Measurements from ENCODE around the gene APEX1. TPM values are rescaled to one million over a fixed set of nuclear protein-coding genes. Genes with fewer than 3 reads are reported as not detected.
"Not testable (repeated sequence)": the region's sequence is repeated elsewhere in the genome, so short reads cannot be mapped to it uniquely, and the experiment has no call there.

The APEX1 gene
- total RNA-seq, 2 experiments from 2014 or later = 135 to 142 TPM

DNA sequence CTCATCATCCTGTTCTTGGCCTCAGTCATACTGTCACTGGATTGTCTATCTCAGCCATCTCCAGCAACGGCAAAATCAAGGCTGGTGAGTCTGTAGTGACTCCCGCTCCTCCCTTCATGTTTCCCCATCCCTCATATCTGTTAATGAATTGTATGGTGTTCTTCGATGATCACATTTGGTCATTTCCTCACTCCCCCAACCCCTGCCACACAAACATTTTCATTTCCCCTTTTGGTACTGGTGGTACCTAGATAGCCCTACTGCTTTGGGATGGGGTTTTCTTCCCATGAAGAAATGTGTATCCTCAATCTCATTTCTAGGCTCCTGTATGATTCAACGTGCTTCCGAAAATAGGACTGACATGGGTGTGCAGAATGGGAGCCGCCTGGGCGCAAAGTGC, 16.4 kb upstream of the APEX1 start:
- ChIA-PET CTCF (no interaction called here), POLR2A (interaction anchor here (1.0 kb wide), 1 partner anchor 10 kb away, joined by 4 read pairs; no protein-coding TSS in a partner anchor)
- H3K27me3 Mint-ChIP-seq (ENCODE audit: low read depth) = no peaks in the 10 kb centered on the region
- peaks cover 11% of the 10 kb centered on the region for H3K36me3 Mint-ChIP-seq (ENCODE audit: low read depth)
- ATAC-seq = no peak
- no peaks in the 10 kb centered on the region for H3K9me3 Mint-ChIP-seq (ENCODE audit: insufficient read depth)
- H3K4me1 Mint-ChIP-seq (ENCODE audit: low read depth) = peaks cover 24% of the 10 kb centered on the region
- no peak for DNase-seq
- no peak overlapping the region for H3K4me3 Mint-ChIP-seq
- no peak overlapping the region for H3K27ac Mint-ChIP-seq

DNA sequence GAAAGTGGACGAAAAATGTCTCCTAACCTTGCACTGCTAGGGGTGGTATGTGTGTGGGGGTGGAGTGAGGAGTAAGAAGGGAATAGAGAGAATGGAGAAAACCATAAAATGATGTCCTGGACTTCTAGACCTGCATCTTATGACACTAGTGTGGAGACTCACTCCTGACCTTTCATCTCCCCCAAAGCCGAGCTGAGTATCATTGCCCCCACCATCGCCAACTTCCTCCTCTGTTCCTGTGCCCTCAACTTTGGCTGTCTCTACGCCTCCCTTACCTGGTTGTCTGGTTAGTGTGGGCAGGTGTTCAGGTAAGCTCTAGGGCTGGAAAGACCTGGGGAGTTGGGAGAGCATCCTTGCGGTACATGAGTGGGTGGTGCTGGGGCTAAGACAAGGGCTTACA, 14.6 kb upstream of the APEX1 start:
- peak overlapping the region; percentile 79 for H3K27ac Mint-ChIP-seq
- H3K9me3 Mint-ChIP-seq (ENCODE audit: insufficient read depth) = no peaks in the 10 kb centered on the region
- no peaks in the 10 kb centered on the region for H3K27me3 Mint-ChIP-seq (ENCODE audit: low read depth)
- DNase-seq = no peak
- ChIA-PET CTCF (interaction anchor here (0.9 to 2.6 kb wide), 4 partner anchors 11 to 169 kb away, joined by 3 to 13 read pairs (median 4); no protein-coding TSS in a partner anchor), POLR2A (interaction anchor here (0.6 to 2.9 kb wide), 4 partner anchors 8 to 97 kb away, joined by 3 to 15 read pairs (median 4); partner anchors contain the start of gene PARP2)
- ATAC-seq = no peak
- peaks cover 24% of the 10 kb centered on the region for H3K4me1 Mint-ChIP-seq (ENCODE audit: low read depth)
- H3K36me3 Mint-ChIP-seq (ENCODE audit: low read depth) = peaks cover 11% of the 10 kb centered on the region
- H3K4me3 Mint-ChIP-seq = peak overlapping the region; percentile 45

DNA sequence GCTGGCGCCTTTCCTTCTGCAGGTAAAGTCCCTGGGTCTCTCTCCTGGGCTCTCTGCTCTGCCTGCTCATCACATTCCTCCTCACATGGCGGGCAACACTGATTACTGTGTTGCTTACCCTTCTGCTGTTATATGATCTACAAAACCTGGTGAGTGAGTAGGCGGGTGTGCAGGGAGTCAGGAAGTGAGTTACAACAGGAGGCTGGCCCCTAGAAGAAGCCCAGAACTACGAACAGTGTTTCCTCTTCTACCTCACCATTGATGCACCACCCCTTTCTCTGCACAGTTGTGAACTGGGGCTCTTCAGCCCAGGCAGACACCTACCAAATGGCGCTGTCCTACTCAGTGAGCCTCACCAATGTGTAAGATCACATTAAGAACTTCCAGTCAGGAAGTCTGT, 14.1 kb upstream of the APEX1 start:
- H3K9me3 Mint-ChIP-seq (ENCODE audit: insufficient read depth) = no peaks in the 10 kb centered on the region
- peak overlapping the region; percentile 45 for H3K4me3 Mint-ChIP-seq
- POLR2A ChIA-PET = interaction anchor here (0.6 to 2.9 kb wide), 4 partner anchors 9 to 98 kb away, joined by 3 to 15 read pairs (median 4); partner anchors contain the start of gene PARP2

DNA sequence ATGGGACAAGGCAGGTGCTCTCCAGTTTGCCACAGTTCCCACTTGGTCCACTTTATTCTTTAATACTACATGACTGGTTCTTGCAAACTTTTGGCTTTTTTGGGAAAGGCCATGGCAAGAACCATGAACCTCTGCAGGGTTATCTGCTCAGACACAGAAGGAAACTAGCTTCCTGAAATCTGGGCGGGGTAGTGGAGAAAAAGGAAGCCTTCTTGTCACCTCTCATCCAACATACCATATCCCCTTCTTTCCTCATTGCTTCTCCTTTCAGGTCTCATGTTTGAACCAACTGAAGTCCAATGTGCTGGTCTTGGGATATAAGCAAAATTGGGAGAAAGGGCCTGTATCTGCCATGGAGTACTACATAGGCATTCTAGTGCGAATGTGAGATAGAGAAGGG, 13.6 kb upstream of the APEX1 start:
- H3K9me3 Mint-ChIP-seq (ENCODE audit: insufficient read depth) = no peaks in the 10 kb centered on the region
- H3K36me3 Mint-ChIP-seq (ENCODE audit: low read depth) = peaks cover 11% of the 10 kb centered on the region
- H3K4me3 Mint-ChIP-seq = no peak overlapping the region
- H3K27me3 Mint-ChIP-seq (ENCODE audit: low read depth) = no peaks in the 10 kb centered on the region
- H3K27ac Mint-ChIP-seq = peak overlapping the region; percentile 79
- ChIA-PET POLR2A (interaction anchor here (0.9 to 2.9 kb wide), 4 partner anchors 12 to 98 kb away, joined by 3 to 15 read pairs (median 4); partner anchors contain the start of genes APEX1 and PARP2), CTCF (interaction anchor here (0.8 to 2.6 kb wide), 3 partner anchors 13 to 168 kb away, joined by 4 to 13 read pairs (median 4); no protein-coding TSS in a partner anchor)
- DNase-seq = no peak
- ATAC-seq = no peak
- H3K4me1 Mint-ChIP-seq (ENCODE audit: low read depth) = peaks cover 24% of the 10 kb centered on the region

More for the DNA sequence above, 14.1 kb upstream of the APEX1 start:
- Mint-ChIP-seq H3K4me1 (ENCODE audit: low read depth) (peaks cover 24% of the 10 kb centered on the region), H3K27me3 (ENCODE audit: low read depth) (no peaks in the 10 kb centered on the region), H3K27ac (peak overlapping the region; percentile 79), H3K36me3 (ENCODE audit: low read depth) (peaks cover 11% of the 10 kb centered on the region)
- CTCF ChIA-PET = interaction anchor here (0.9 to 2.6 kb wide), 4 partner anchors 11 to 169 kb away, joined by 3 to 13 read pairs (median 4); no protein-coding TSS in a partner anchor
- DNase-seq = peak; percentile 60
- ATAC-seq = peak; percentile 95

DNA sequence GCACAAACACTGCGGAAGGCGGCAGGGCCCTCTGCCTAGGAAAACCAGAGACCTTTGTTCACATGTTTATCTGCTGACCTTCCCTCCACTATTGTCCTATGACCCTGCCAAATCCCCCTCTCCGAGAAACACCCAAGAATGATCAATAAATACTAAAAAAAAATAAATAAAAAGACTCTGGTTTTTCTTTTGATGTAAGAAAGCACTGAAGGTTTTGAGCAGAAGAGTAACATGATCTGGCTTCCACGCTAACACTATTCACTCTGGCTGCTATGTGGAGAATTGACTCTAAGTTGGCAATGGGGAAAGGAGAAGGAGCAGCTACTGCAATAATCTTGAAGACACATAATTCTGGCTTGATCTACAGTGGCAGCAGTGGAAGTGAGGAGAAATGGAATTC, 11.4 kb upstream of the APEX1 start:
- H3K4me3 Mint-ChIP-seq; DNase-seq; H3K27ac Mint-ChIP-seq; H3K9me3 Mint-ChIP-seq (ENCODE audit: insufficient read depth); ATAC-seq; CTCF ChIA-PET; H3K27me3 Mint-ChIP-seq (ENCODE audit: low read depth): not testable (repeated sequence)
- H3K4me1 Mint-ChIP-seq (ENCODE audit: low read depth) = peaks cover 24% of the 10 kb centered on the region
- H3K36me3 Mint-ChIP-seq (ENCODE audit: low read depth) = peaks cover 27% of the 10 kb centered on the region
- POLR2A ChIA-PET = interaction anchor here (2.1 kb wide), 1 partner anchor 12 kb away, joined by 8 read pairs; no protein-coding TSS in a partner anchor

DNA sequence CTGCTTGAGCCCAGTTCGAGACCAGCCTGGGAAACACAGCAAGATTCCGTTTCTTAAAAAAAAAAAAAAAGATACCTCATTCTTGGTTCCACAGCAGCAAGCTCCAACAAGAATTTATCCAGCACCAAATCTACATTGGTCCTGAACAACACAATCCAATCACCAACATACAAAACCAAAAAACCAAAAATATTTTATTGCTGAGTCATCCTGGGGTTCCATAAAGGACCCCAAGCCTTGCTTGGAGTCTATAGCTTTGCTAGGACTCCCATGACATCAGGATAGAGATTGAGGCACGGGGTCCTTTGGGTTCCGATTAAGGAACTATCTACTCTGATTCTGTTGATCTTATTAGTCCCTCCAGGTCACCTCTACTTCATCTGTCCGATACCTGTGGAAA, 8.1 kb upstream of the APEX1 start:
- ChIA-PET CTCF (no interaction called here), POLR2A (interaction anchor here (1.0 kb wide), 1 partner anchor 17 kb away, joined by 3 read pairs; no protein-coding TSS in a partner anchor)
- Mint-ChIP-seq H3K27ac (no peak overlapping the region), H3K27me3 (ENCODE audit: low read depth) (no peaks in the 10 kb centered on the region), H3K4me1 (ENCODE audit: low read depth) (peaks cover 8% of the 10 kb centered on the region), H3K9me3 (ENCODE audit: insufficient read depth) (no peaks in the 10 kb centered on the region), H3K4me3 (no peak overlapping the region), H3K36me3 (ENCODE audit: low read depth) (peaks cover 45% of the 10 kb centered on the region)
- ATAC-seq (no peak), DNase-seq (no peak)

DNA sequence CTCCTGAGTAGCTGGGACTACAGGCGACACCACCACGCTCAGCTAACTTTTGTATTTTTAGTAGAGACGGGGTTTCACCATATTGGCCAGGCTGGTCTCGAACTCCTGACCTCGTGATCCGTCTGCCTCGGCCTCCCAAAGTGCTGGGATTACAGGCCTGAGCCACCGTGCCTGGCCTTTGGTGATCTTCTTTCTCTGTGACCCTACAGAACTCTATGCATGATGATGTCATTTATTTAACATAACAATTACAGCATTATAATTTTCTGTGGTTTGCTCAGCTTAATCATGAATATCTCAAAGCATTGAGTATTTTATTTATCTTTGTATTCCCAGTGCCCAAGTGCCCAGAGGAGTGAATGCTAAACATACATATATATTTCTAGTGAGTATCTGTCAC, 2.2 kb upstream of the APEX1 start:
- not testable (repeated sequence) for DNase-seq; H3K27me3 Mint-ChIP-seq (ENCODE audit: low read depth); ATAC-seq; H3K9me3 Mint-ChIP-seq (ENCODE audit: insufficient read depth)
- peaks cover 12% of the 10 kb centered on the region for H3K4me1 Mint-ChIP-seq (ENCODE audit: low read depth)
- peaks cover 37% of the 10 kb centered on the region for H3K36me3 Mint-ChIP-seq (ENCODE audit: low read depth)
- ChIA-PET POLR2A (interaction anchor here (0.9 kb wide), 1 partner anchor 9 kb away, joined by 3 read pairs; the partner anchor contains the start of gene PIP4P1), CTCF (interaction anchor here (1.1 to 1.9 kb wide), 5 partner anchors 9 to 125 kb away, joined by 3 to 10 read pairs (median 3); partner anchors contain the start of gene PIP4P1)
- H3K4me3 Mint-ChIP-seq = peak overlapping the region; percentile 41
- peak overlapping the region; percentile 53 for H3K27ac Mint-ChIP-seq

DNA sequence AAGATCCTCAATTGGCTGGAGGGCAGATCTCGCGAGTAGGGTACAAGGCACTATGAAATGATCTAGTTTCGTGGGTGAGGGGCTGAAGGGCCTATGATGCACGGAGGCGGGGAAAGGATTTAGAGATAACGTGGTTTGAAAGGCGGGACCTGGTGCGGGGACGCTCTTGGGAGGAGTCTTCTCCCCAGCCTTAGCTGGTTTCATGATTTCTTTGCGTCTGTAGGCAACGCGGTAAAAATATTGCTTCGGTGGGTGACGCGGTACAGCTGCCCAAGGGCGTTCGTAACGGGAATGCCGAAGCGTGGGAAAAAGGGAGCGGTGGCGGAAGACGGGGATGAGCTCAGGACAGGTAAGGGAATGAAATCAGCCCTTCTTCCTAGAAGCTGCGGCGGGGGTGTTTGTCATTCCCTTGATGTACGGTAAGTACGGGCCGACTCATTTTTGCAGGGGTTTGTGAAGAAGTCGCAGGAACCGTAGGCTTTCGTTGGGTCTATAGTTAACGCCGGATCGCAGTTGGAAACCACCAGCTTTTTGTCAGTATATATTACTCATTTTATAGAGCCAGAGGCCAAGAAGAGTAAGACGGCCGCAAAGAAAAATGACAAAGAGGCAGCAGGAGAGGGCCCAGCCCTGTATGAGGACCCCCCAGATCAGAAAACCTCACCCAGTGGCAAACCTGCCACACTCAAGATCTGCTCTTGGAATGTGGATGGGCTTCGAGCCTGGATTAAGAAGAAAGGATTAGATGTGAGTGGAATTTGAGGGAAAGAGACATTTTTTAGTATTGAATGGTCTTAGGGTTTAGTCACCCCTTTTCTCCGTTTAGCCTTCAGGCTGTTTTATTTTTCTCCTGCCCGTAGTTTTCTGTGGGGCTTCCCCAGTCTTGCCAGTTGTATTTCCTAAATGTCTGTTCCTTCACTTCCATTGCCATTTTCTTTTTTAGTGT, 602 bp downstream of the APEX1 start:
- H3K27ac Mint-ChIP-seq = no peak overlapping the region
- no peaks in the 10 kb centered on the region for H3K9me3 Mint-ChIP-seq (ENCODE audit: insufficient read depth)
- no peaks in the 10 kb centered on the region for H3K27me3 Mint-ChIP-seq (ENCODE audit: low read depth)
- H3K4me1 Mint-ChIP-seq (ENCODE audit: low read depth) = peaks cover 33% of the 10 kb centered on the region
- DNase-seq (no peak), ATAC-seq (peak; percentile 70)
- no peak overlapping the region for H3K4me3 Mint-ChIP-seq
- POLR2A ChIA-PET = interaction anchor here (0.6 to 3.6 kb wide), 14 partner anchors 8 to 982 kb away, joined by 3 to 32 read pairs (median 6); partner anchors contain the start of genes CCNB1IP1, PARP2, PNP and TEP1
- CTCF ChIA-PET = interaction anchor here (1.2 to 3.0 kb wide), 8 partner anchors 8 to 158 kb away, joined by 3 to 30 read pairs (median 6); no protein-coding TSS in a partner anchor
- H3K36me3 Mint-ChIP-seq (ENCODE audit: low read depth) = peaks cover 36% of the 10 kb centered on the region

DNA sequence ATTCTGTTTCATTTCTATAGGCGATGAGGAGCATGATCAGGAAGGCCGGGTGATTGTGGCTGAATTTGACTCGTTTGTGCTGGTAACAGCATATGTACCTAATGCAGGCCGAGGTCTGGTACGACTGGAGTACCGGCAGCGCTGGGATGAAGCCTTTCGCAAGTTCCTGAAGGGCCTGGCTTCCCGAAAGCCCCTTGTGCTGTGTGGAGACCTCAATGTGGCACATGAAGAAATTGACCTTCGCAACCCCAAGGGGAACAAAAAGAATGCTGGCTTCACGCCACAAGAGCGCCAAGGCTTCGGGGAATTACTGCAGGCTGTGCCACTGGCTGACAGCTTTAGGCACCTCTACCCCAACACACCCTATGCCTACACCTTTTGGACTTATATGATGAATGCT, 1.9 kb downstream of the APEX1 start:
- Mint-ChIP-seq H3K36me3 (ENCODE audit: low read depth) (peaks cover 37% of the 10 kb centered on the region), H3K4me1 (ENCODE audit: low read depth) (peaks cover 36% of the 10 kb centered on the region), H3K4me3 (no peak overlapping the region), H3K27me3 (ENCODE audit: low read depth) (peaks cover 2% of the 10 kb centered on the region), H3K27ac (peak overlapping the region; percentile 26), H3K9me3 (ENCODE audit: insufficient read depth) (no peaks in the 10 kb centered on the region)
- ChIA-PET CTCF (interaction anchor here (2.9 to 3.0 kb wide), 2 partner anchors 40 to 42 kb away, joined by 10 to 30 read pairs; no protein-coding TSS in a partner anchor), POLR2A (interaction anchor here (1.8 to 3.6 kb wide), 5 partner anchors 12 to 114 kb away, joined by 8 to 32 read pairs (median 14); partner anchors contain the start of genes PARP2, PNP and TEP1)
- DNase-seq (no peak), ATAC-seq (no peak)

DNA sequence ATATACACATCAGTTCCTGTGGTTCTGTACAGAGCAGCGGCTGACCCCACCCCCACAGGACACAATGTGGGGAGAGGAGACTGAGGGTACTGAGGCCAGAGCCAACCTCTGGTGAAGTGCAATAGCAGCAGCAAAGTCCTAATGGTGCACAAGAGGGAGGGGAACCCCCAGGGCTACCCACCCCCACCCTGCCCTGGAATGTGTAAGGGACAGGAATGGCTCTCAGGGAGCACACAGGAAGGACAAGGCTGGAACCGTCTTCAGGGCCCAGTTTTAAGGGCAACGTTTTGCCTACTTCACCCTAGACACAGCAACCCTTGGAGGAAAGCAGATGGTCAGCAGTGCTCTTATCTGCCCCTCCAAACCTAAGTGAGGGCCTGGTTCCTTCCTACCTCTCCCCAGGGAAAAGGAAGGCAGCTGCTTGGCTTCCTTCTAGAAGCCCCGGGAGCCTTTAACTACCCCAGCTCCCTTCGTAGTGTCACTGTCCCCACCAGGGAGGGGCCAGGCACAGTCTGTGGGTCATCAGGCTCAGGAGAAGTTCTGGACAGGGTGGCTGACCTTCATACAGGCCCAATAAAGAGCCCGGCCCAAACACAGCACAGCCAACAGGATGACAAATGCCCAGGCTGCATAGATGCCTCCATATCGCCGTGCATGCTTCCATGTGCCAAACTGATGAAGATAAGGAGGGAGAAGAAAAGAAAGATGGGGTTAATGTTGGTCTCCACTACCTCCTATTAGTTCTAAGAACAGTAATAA, 3.2 kb downstream of the APEX1 start:
- no peak overlapping the region for H3K4me3 Mint-ChIP-seq
- POLR2A ChIA-PET = interaction anchor here (1.0 kb wide), 1 partner anchor 11 kb away, joined by 3 read pairs; no protein-coding TSS in a partner anchor

More for the DNA sequence above, 3.2 kb downstream of the APEX1 start:
- no peaks in the 10 kb centered on the region for H3K9me3 Mint-ChIP-seq (ENCODE audit: insufficient read depth)
- peaks cover 29% of the 10 kb centered on the region for H3K36me3 Mint-ChIP-seq (ENCODE audit: low read depth)
- ATAC-seq (no peak), DNase-seq (no peak)
- H3K27ac Mint-ChIP-seq = no peak overlapping the region
- peaks cover 2% of the 10 kb centered on the region for H3K27me3 Mint-ChIP-seq (ENCODE audit: low read depth)
- CTCF ChIA-PET = no interaction called here
- peaks cover 38% of the 10 kb centered on the region for H3K4me1 Mint-ChIP-seq (ENCODE audit: low read depth)

Measured in activated CD8-positive, alpha-beta T cell treated with anti-CD3 and anti-CD28 coated beads, Interleukin-2, amount 10 ng/mL, durations not matched to agents 7 days and 5 days (primary cell).